Stimulated activated CD8-positive, alpha-beta memory T cell treated with anti-CD3 and anti-CD28 coated beads, Interleukin-2, amount 100 ng/mL, for 48 hours (primary cell): ENCODE measurements around the gene SLC41A3.
"Not testable (repeated sequence)": the region's sequence is repeated elsewhere in the genome, so short reads cannot be mapped to it uniquely, and the experiment has no call there.

Experiments
- DNase-seq, 2 donors: peaks; one replicate each; pipeline ENCODE4 v3.0.0-alpha.2; 2020; ENCODE audit warnings: low read depth in 2 of 2

SLC41A3 gene

GRCh38 chr3:126106336-126107202 is 22.6 kb upstream of the SLC41A3 start:
- no peak for DNase-seq

DNA sequence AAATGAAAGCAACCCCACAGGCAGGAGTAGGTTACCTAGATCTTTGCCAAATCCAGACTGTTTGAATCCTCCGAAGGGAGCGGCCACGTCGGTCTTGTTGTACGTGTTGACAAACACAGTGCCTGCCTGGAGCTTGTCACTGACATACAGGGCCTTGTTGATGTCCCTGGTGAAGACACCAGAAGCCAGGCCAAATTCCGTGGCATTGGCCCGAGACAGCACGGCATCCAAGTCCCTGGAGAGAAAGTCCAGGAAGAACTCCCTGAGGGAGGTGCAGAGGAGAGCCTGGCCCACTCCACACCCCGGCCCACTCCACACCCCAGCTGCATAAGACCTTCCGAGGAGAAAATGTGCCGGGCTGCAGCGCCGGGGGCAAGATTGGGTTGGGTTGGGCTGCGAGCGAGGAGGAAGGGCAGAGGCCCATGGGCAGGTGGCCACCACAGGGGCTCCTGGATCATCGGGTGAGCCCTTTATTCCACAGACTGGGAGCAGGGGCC is 21.8 kb upstream of the SLC41A3 start:
- no peak for DNase-seq

- DNase-seq, result no peak
These were observed 21.1 kb upstream of the SLC41A3 start for GRCh38 chr3:126104742-126105605.

GRCh38 chr3:126104028-126104635 is 20.2 kb upstream of the SLC41A3 start:
- no peak for DNase-seq

DNA sequence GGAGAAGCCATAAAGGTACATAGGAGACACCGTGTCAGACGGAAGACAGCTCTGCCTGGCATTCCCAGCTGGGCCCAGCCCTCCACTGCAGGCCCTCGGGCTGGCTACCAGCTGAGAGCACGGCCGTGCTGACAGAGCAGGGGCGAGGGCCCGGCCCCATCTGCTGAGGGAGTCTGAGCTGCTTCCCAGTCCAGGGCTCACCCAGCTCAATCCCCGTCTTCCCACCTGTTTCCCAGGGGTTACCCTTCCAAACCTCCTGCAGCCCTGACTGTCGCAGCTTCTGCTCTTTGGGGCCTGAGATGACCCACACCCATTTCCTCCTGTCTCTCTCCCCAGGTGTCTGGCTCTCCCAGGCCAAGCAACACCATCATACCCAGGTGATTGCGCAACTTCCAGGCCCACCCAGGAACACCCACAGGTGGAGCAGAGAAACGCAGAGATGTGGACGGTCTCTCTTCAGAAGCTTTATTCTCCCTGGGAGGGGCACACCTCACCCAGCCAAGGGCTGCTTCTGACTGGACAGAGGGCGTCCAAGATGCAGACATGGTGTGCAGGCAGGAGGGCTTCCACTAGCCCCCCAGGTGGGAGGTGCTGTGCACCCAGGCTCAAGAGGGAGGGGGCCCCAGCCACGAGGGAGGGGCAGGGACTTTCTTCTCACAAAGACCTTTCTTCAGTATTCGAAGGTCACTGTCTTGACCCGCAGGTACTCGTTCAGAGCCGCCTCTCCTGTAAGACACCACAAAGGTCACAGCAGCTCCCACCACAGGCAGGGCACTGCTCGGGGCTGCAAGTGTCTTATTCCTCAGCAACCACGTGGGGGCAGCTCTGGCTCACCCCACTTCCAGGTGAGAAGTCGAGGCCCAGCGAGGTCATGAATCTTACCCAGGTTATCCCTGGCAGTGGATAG is 19.4 kb upstream of the SLC41A3 start:
- DNase-seq, result no peak

GRCh38 chr3:126102530-126102951 is 18.6 kb upstream of the SLC41A3 start:
- no peak for DNase-seq

- no peak for DNase-seq
These were observed 18.1 kb upstream of the SLC41A3 start for GRCh38 chr3:126102011-126102410.

GRCh38 chr3:126101521-126101982 is 17.6 kb upstream of the SLC41A3 start:
- no peak for DNase-seq

- DNase-seq, result no peak
These were observed 16.8 kb upstream of the SLC41A3 start for GRCh38 chr3:126100634-126101301.

GRCh38 chr3:126100269-126100633 is 16.3 kb upstream of the SLC41A3 start:
- DNase-seq, result no peak

- DNase-seq, result no peak
These were observed 14.5 kb upstream of the SLC41A3 start for GRCh38 chr3:126098391-126098858.

DNA sequence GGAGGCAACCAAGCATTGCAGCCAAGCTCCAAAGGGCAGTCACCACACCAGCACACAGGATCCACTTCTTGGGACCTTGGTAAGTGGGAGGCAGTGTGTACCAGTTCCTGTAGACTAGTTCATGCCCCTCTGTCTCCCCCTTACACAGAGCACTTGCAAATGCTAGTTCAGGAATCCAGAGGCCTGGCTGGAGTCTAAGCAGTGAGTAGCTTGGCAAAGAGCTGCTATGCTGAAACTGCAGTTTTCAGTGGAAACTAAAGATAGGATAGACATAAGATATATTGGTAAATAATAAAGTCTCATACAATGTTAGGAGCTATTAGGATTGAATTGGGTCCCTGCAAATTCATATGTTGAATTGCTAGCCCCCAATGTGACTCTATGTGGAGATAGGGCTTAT is 13.9 kb upstream of the SLC41A3 start:
- DNase-seq, result no peak

DNA sequence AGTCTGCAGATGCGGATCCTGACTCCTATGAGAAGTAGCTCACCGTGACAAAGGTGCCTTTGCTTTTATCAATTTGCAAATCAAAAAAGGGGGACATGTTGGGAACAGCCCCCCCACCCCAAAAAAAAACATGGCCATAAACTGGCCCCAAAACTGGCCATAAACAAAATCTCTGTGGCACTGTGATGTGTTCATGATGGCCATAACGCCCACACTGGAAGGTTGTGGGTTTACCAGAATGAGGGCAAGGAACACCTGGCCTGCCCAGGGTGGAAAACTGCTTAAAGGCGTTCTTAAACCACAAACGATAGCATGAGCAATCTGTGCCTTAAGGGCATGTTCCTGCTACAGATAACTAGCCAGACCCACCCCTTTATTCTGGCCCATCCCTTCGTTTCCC is 12.3 kb upstream of the SLC41A3 start:
- not testable (repeated sequence) for DNase-seq

GRCh38 chr3:126092128-126092527 is 8.2 kb upstream of the SLC41A3 start:
- DNase-seq, result not testable (repeated sequence)

GRCh38 chr3:126087552-126088175 is 3.7 kb upstream of the SLC41A3 start:
- DNase-seq, result no peak

DNA sequence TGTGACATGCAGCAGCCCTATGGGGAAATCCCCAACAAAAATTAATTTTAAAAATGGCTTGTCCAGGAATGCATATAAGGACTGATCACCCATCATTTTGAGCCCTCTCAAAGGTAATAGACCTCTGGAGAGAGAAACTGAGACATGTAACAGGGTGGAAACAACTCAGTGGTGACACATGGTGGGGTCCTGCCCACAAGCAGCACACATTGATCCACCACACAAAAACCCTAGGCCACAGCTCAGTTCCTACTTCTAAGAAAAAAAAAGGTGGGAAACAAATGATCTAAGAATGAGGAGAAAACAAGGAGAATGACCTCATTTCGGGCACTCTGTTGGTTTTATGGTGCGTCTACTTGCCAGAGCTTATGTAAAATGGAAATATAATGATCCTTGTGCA is 1.9 kb upstream of the SLC41A3 start:
- DNase-seq, result no peak

- DNase-seq, result no peak
These were observed 1.4 kb upstream of the SLC41A3 start for GRCh38 chr3:126085276-126085675.

DNA sequence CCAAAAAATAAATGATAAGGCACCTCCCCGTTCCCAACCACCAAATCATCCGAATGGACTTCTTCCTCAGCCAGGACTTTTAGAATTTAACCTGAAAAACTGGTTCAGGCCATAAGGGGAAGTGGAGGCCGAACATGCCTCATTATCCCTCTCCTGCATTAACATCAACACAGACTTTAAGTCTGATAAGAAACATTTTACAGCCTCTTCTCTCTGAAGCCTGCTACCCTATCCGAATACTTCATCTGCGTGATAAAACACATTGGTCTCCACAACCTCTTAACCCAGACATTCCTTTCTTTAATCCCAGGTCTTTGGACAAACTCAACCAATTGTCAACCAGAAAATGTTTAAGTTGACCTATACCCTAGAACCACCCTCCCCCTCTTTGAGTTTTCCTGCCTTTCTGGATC is 850 bp upstream of the SLC41A3 start:
- DNase-seq, result no peak

- DNase-seq, result no peak
These were observed 412 bp downstream of the SLC41A3 start for GRCh38 chr3:126083511-126083912.

GRCh38 chr3:126083138-126083445 is 832 bp downstream of the SLC41A3 start:
- DNase-seq, result no peak
